Measurements from ENCODE around the gene C8B. TPM values are rescaled to one million over a fixed set of nuclear protein-coding genes. Genes with fewer than 3 reads are reported as not detected.

C8B gene
- total RNA-seq, 3 donors from 2014 or later: not detected

Other genes with a start within 250 kb of the C8B start
- not detected for gene FYB2, start 146.6 kb downstream of the C8B start, total RNA-seq
- gene C8A, start 111.2 kb downstream of the C8B start, total RNA-seq: not detected